ENCODE measurements around the gene KRTAP19-8. TPM values are rescaled to one million over a fixed set of nuclear protein-coding genes. Genes with fewer than 3 reads are reported as not detected.

Gene KRTAP19-8
- total RNA-seq, 4 donors from 2014 or later, result not detected

DNA sequence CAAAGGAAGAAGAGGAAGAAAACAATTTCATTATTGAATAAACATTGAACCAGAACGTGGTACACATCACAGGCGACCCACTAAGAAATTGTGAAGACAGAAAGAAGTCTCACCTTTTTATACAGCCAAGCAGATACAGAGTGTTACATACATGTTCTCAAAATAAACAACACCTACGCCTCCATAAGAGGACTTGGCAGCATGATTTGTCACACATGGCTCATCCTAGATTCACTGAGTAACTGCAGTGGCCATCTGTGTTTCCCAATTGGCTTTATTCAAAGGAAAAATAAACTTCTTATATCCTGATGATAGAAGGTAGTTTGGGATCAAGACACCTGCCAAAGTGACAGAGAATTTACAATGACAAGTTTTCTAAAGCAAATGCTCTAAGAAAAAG, 7.6 kb upstream of the KRTAP19-8 start:
- H3K27ac ChIP-seq, result no peak overlapping the region
- no peaks in the 10 kb centered on the region for H3K4me1 ChIP-seq
- H3K36me3 ChIP-seq, result no peaks in the 10 kb centered on the region
- H3K4me3 ChIP-seq, result no peak overlapping the region
- TF ChIP-seq CTCF (IDR thresholded peaks at IDR 0.05), result no peak
- TF ChIP-seq EP300 (IDR thresholded peaks at IDR 0.05), result no peak
- no peak for TF ChIP-seq POLR2A (IDR thresholded peaks at IDR 0.05)
- no peaks in the 10 kb centered on the region for H3K27me3 ChIP-seq
- H3K9me3 ChIP-seq, result no peaks in the 10 kb centered on the region
- no peak for DNase-seq (ENCODE audit: low spot score in 2 of 2)
- 76 to 80% methylated on average over 3 of the region's 3 CpGs for WGBS, 2 donors

DNA sequence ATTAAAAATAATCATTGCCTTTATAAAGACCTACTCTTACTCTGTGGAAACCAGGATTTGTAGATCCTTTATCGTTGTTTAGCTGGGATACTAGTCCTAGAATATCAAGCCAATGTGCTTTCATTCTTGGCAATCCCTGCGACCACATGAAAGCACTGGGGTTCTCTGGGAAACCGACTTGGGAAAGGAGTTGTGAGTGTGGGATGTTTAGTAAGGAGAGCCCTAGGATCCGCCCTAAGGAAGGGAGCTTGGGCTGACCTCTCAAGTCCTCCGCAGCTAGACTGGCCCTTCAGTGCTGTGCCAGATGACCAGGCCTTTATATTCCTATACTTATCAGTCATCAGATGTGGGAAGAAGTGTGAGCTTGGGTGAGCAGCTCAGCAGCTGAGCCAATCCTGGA, 5.2 kb upstream of the KRTAP19-8 start:
- Histone ChIP-seq H3K4me1 (no peaks in the 10 kb centered on the region), H3K4me3 (no peak overlapping the region), H3K9me3 (no peaks in the 10 kb centered on the region), H3K27me3 (no peaks in the 10 kb centered on the region), H3K27ac (no peak overlapping the region), H3K36me3 (no peaks in the 10 kb centered on the region)
- peak in 1 of 2 donors; percentile 18 for DNase-seq (ENCODE audit: low spot score in 2 of 2)
- 61 to 63% methylated on average over 5 of the region's 5 CpGs for WGBS, 2 donors
- TF ChIP-seq CTCF (IDR thresholded peaks at IDR 0.05) (no peak), EP300 (IDR thresholded peaks at IDR 0.05) (no peak), POLR2A (IDR thresholded peaks at IDR 0.05) (no peak)

GRCh38 chr21:31042080-31042464, 3.8 kb upstream of the KRTAP19-8 start:
- Histone ChIP-seq H3K27ac (no peak overlapping the region), H3K36me3 (no peaks in the 10 kb centered on the region), H3K4me3 (no peak overlapping the region), H3K27me3 (no peaks in the 10 kb centered on the region), H3K4me1 (no peaks in the 10 kb centered on the region), H3K9me3 (no peaks in the 10 kb centered on the region)
- DNase-seq (ENCODE audit: low spot score in 2 of 2), result no peak
- 62 to 70% methylated on average over 1 of the region's 1 CpG for WGBS, 2 donors
- no peak for TF ChIP-seq CTCF (IDR thresholded peaks at IDR 0.05)
- no peak for TF ChIP-seq POLR2A (IDR thresholded peaks at IDR 0.05)
- no peak for TF ChIP-seq EP300 (IDR thresholded peaks at IDR 0.05)

GRCh38 chr21:31041295-31042079, 3.2 kb upstream of the KRTAP19-8 start:
- Histone ChIP-seq H3K4me3 (no peak overlapping the region), H3K4me1 (no peaks in the 10 kb centered on the region), H3K9me3 (no peaks in the 10 kb centered on the region), H3K27ac (no peak overlapping the region), H3K36me3 (no peaks in the 10 kb centered on the region), H3K27me3 (no peaks in the 10 kb centered on the region)
- WGBS, 2 donors, result 77 to 82% methylated on average over 11 of the region's 11 CpGs
- TF ChIP-seq EP300 (IDR thresholded peaks at IDR 0.05) (no peak), POLR2A (IDR thresholded peaks at IDR 0.05) (no peak), CTCF (IDR thresholded peaks at IDR 0.05) (no peak)
- DNase-seq (ENCODE audit: low spot score in 2 of 2), result no peak

GRCh38 chr21:31034378-31034777, 3.9 kb downstream of the KRTAP19-8 start:
- TF ChIP-seq CTCF (IDR thresholded peaks at IDR 0.05) (no peak), POLR2A (IDR thresholded peaks at IDR 0.05) (no peak), EP300 (IDR thresholded peaks at IDR 0.05) (no peak)
- DNase-seq (ENCODE audit: low spot score in 2 of 2), result no peak
- H3K27ac ChIP-seq, result no peak overlapping the region

More at GRCh38 chr21:31034378-31034777, 3.9 kb downstream of the KRTAP19-8 start:
- Histone ChIP-seq H3K27me3 (no peaks in the 10 kb centered on the region), H3K4me3 (no peak overlapping the region), H3K4me1 (no peaks in the 10 kb centered on the region), H3K9me3 (no peaks in the 10 kb centered on the region), H3K36me3 (no peaks in the 10 kb centered on the region)
